VCaP (cell line): ENCODE data around the gene LRRC74A.

Experiments used
- H3K27ac ChIP-seq: fragments of 450-650 bp; 2 replicates; pipeline ENCODE4 v1.5.1; 2017
- CTCF ChIP-seq: fragments of 450-650 bp; conservative IDR thresholded peaks from 2 replicates; pipeline ENCODE4 v1.5.1; 2017; ENCODE audit warnings: mild to moderate bottlenecking, moderate library complexity

LRRC74A gene

GRCh38 chr14:76856769-76857168 lies 30.6 kb downstream of the LRRC74A start:
- H3K27ac ChIP-seq: no peak overlapping the region

GRCh38 chr14:76861574-76862255 lies 35.5 kb downstream of the LRRC74A start:
- H3K27ac ChIP-seq: no peak overlapping the region
- no peak for TF ChIP-seq CTCF

More at GRCh38 chr14:76856769-76857168, 30.6 kb downstream of the LRRC74A start:
- no peak for TF ChIP-seq CTCF

- no peak for TF ChIP-seq CTCF
- no peak overlapping the region for H3K27ac ChIP-seq
Measured at GRCh38 chr14:76862546-76863282, 36.5 kb downstream of the LRRC74A start.

- TF ChIP-seq CTCF: no peak
- H3K27ac ChIP-seq: no peak overlapping the region
Measured at GRCh38 chr14:76863724-76864407, 37.7 kb downstream of the LRRC74A start.

- no peak for TF ChIP-seq CTCF
- H3K27ac ChIP-seq: no peak overlapping the region
Measured at GRCh38 chr14:76866456-76866855, 40.2 kb downstream of the LRRC74A start.

GRCh38 chr14:76867516-76868453 lies 41.6 kb downstream of the LRRC74A start:
- no peak overlapping the region for H3K27ac ChIP-seq
- no peak for TF ChIP-seq CTCF
